Stomach (tissue), 9 donors: ENCODE measurements around the gene DENND4A. TPM values are rescaled to one million over a fixed set of nuclear protein-coding genes. Genes with fewer than 3 reads are reported as not detected.
A peak's percentile ranks its signal among the peaks of the same experiment; 100 is the strongest.

Experiments used
- DNase-seq, 2 donors: peaks; one replicate each; pipeline versions ENCODE4 v3.0.0 to v3.0.0-alpha.2; 2013 to 2019
- H3K27ac ChIP-seq, 5 donors: fragments of 200-600 bp in 4 of 5; sonication (generic) in 4 of 5; one replicate each; pipeline ENCODE4 v1.5.1; 2013 to 2019; ENCODE audit warnings: mild to moderate bottlenecking in 1 of 5, moderate library complexity in 1 of 5
- H3K27me3 ChIP-seq, 3 donors: fragments of 200-600 bp; sonication (generic); one replicate each; pipeline ENCODE4 v1.5.1; 2017 to 2019; ENCODE audit warnings: mixed run types in 1 of 3
- H3K36me3 ChIP-seq, 4 donors: fragments of 200-600 bp; sonication (generic); 1 replicate in 3 of 4; 2 replicates in 1 of 4; pipeline ENCODE4 v1.5.1; 2016 to 2019
- H3K4me1 ChIP-seq, 4 donors: fragments of 200-600 bp; sonication (generic); one replicate each; pipeline ENCODE4 v1.5.1; 2016 to 2019
- H3K4me3 ChIP-seq, 4 donors: fragments of 200-600 bp; sonication (generic) in 3 of 4; one replicate each; pipeline ENCODE4 v1.5.1; 2016 to 2019; ENCODE audit warnings: mild to moderate bottlenecking in 1 of 4
- H3K9me3 ChIP-seq, 4 donors: fragments of 200-600 bp; sonication (generic); one replicate each; pipeline ENCODE4 v1.5.1; 2016 to 2019
- CTCF ChIP-seq, 7 experiments: fragments of 450-650 bp in 4 of 7; fragments of 200-600 bp in 3 of 7; sonication (generic) in 3 of 7; IDR thresholded peaks; one replicate each; pipeline ENCODE4 v1.5.1; 2016 to 2019; ENCODE audit warnings: antibody characterized with exemption in 7 of 7, control low read depth in 2 of 7, mild to moderate bottlenecking in 1 of 7
- EP300 ChIP-seq: sonication (generic); formaldehyde crosslinking; IDR thresholded peaks from one replicate; pipeline ENCODE4 v1.6.1; 2017; ENCODE audit warnings: antibody characterized with exemption
- POLR2A ChIP-seq, 4 donors: fragments of 450-650 bp; IDR thresholded peaks; one replicate each; pipeline ENCODE4 v1.6.1; 2016; ENCODE audit warnings: antibody characterized with exemption in 4 of 4, control low read depth in 2 of 4, mild to moderate bottlenecking in 1 of 4, moderate library complexity in 1 of 4
- POLR2AphosphoS5 ChIP-seq, 3 donors: sonication (generic); formaldehyde crosslinking; IDR thresholded peaks; one replicate each; pipeline ENCODE4 v1.6.1; 2016; ENCODE audit warnings: antibody characterized with exemption in 3 of 3
- WGBS, 5 donors: extraction: QIAGEN DNeasy Blood & Tissue Kit in 3 of 5; methylation state at CpG; one replicate each; pipeline versions ENCODE4 v1.1.5 to v1.1.7; 2013 to 2018; 5-methylcytosine and 5-hydroxymethylcytosine counted together
- intact Hi-C: fragments of 100-400 bp; cut with DNase I; formaldehyde crosslinking; loops from one replicate; pipeline ENCODE4 v1.15.1; 2023; ENCODE audit warnings: low total_unique reads
- polyA plus RNA-seq, 3 donors: library from polyadenylated mRNA; stranded (reverse); fragments of 200-250 nt; gene quantifications; one replicate each; pipeline ENCODE4 v1.2.3, GENCODE V29; 2013
- total RNA-seq, 5 donors: library from RNA; depleted of rRNA; stranded (reverse); fragments of >200 nt; gene quantifications; one replicate each; pipeline versions ENCODE4 v1.1.0 to v1.2.3, GENCODE V29; 2014 to 2016
- donor health status: healthy with polysubstance abuse.
- donor health status: Bipolar disorder and iron deficiency.
- donor health status: healthy.

Gene DENND4A
- total and polyA plus RNA-seq, 8 donors, result 5.0 to 60.6 (median 24.2) TPM

GRCh38 chr15:65638109-65638508 lies 154.0 kb downstream of the DENND4A start:
- Histone ChIP-seq H3K27me3 (no peaks in the 10 kb centered on the region), H3K4me3 (no peak overlapping the region), H3K36me3 (no peaks in the 10 kb centered on the region), H3K27ac (no peak overlapping the region), H3K9me3 (no peaks in the 10 kb centered on the region), H3K4me1 (peaks cover 0 to 18% (median 7%) of the 10 kb centered on the region in 4 donors)
- WGBS, 5 donors, result 85 to 90% (median 88%) methylated on average over 4 to 5 of the region's 5 CpGs
- DNase-seq, result no peak
- intact Hi-C loops, result loop anchor here (10.0 kb wide), 1 partner anchor 227 kb away; the partner anchor contains the start of gene RAB11A
- TF ChIP-seq EP300 (no peak), POLR2AphosphoS5 (IDR thresholded peaks at IDR 0.05) (no peak), POLR2A (IDR thresholded peaks at IDR 0.05) (no peak), CTCF (IDR thresholded peaks at IDR 0.05) (no peak)

GRCh38 chr15:65634356-65634755 lies 157.7 kb downstream of the DENND4A start:
- Histone ChIP-seq H3K4me1 (peaks cover 0 to 12% (median 7%) of the 10 kb centered on the region in 4 donors), H3K27ac (no peak overlapping the region), H3K36me3 (no peaks in the 10 kb centered on the region), H3K27me3 (no peaks in the 10 kb centered on the region), H3K9me3 (no peaks in the 10 kb centered on the region), H3K4me3 (no peak overlapping the region)
- DNase-seq, result no peak
- intact Hi-C loops, result loop anchor here (10.0 kb wide), 1 partner anchor 230 kb away; the partner anchor contains the start of gene RAB11A
- 46 to 82% (median 73%) methylated on average over 1 of the region's 1 CpG for WGBS, 5 donors
- TF ChIP-seq CTCF (IDR thresholded peaks at IDR 0.05) (no peak), EP300 (no peak), POLR2A (IDR thresholded peaks at IDR 0.05) (no peak), POLR2AphosphoS5 (IDR thresholded peaks at IDR 0.05) (no peak)

- H3K27me3 ChIP-seq, result no peaks in the 10 kb centered on the region
- H3K27ac ChIP-seq, result no peak overlapping the region
- no peaks in the 10 kb centered on the region for H3K36me3 ChIP-seq
- no peak for DNase-seq
- H3K9me3 ChIP-seq, result no peaks in the 10 kb centered on the region
- TF ChIP-seq POLR2A (IDR thresholded peaks at IDR 0.05) (no peak), POLR2AphosphoS5 (IDR thresholded peaks at IDR 0.05) (no peak), EP300 (no peak), CTCF (IDR thresholded peaks at IDR 0.05) (no peak)
- intact Hi-C loops, result loop anchor here (10.0 kb wide), 1 partner anchor 231 kb away; the partner anchor contains the start of gene RAB11A
- peaks cover 0 to 7% (median 5%) of the 10 kb centered on the region in 4 donors for H3K4me1 ChIP-seq
- H3K4me3 ChIP-seq, result no peak overlapping the region
- WGBS, 5 donors, result 75 to 90% (median 83%) methylated on average over 2 of the region's 2 CpGs
Observed at GRCh38 chr15:65633752-65634151, 158.3 kb downstream of the DENND4A start.

- DNase-seq, result peak in 1 of 2 donors; percentile 48
- TF ChIP-seq EP300 (no peak), POLR2AphosphoS5 (IDR thresholded peaks at IDR 0.05) (no peak), POLR2A (IDR thresholded peaks at IDR 0.05) (no peak), CTCF (IDR thresholded peaks at IDR 0.05) (no peak)
- no peaks in the 10 kb centered on the region for H3K4me1 ChIP-seq
- peak overlapping the region in 2 of 5 donors; percentile 15 to 26 for H3K27ac ChIP-seq
- no peaks in the 10 kb centered on the region for H3K36me3 ChIP-seq
- intact Hi-C loops, result loop anchor here (10.0 kb wide), 1 partner anchor 232 kb away; the partner anchor contains the start of gene RAB11A
- no peaks in the 10 kb centered on the region for H3K9me3 ChIP-seq
- WGBS, 5 donors, result 67 to 74% (median 72%) methylated on average over 4 of the region's 4 CpGs
- no peak overlapping the region for H3K4me3 ChIP-seq
- H3K27me3 ChIP-seq, result no peaks in the 10 kb centered on the region
Observed at GRCh38 chr15:65632780-65633375, 159.2 kb downstream of the DENND4A start.
